ENCODE measurements around the gene ST8SIA4.

Gene ST8SIA4

GRCh38 chr5:100903039-100903887 is at the start of gene ST8SIA4:
Gene ST8SIA4 (minus strand): TSS chr5:100903282. CDS start chr5:100902955, 327 bp downstream.
- DNase-seq (ENCODE audit: low read depth), result no peak

- no peak for DNase-seq (ENCODE audit: low read depth)
Measured at GRCh38 chr5:100950985-100951384, 47.9 kb upstream of the ST8SIA4 start.

GRCh38 chr5:100913298-100913697 is 10.2 kb upstream of the ST8SIA4 start:
- DNase-seq (ENCODE audit: low read depth), result no peak

GRCh38 chr5:100909034-100909433 is 6.0 kb upstream of the ST8SIA4 start:
- no peak for DNase-seq (ENCODE audit: low read depth)

GRCh38 chr5:100905259-100905914 is 2.3 kb upstream of the ST8SIA4 start:
- no peak for DNase-seq (ENCODE audit: low read depth)

- DNase-seq (ENCODE audit: low read depth), result no peak
Measured at GRCh38 chr5:100904259-100904861, 1.3 kb upstream of the ST8SIA4 start.

GRCh38 chr5:100902440-100903038 is 543 bp downstream of the ST8SIA4 start:
- no peak for DNase-seq (ENCODE audit: low read depth)

- no peak for DNase-seq (ENCODE audit: low read depth)
Measured at GRCh38 chr5:100901821-100902341, 1.2 kb downstream of the ST8SIA4 start.

GRCh38 chr5:100900796-100901781 is 2.0 kb downstream of the ST8SIA4 start:
- DNase-seq (ENCODE audit: low read depth), result no peak

- no peak for DNase-seq (ENCODE audit: low read depth)
Measured at GRCh38 chr5:100900142-100900795, 2.8 kb downstream of the ST8SIA4 start.

- DNase-seq (ENCODE audit: low read depth), result no peak
Measured at GRCh38 chr5:100899675-100900074, 3.4 kb downstream of the ST8SIA4 start.

- no peak for DNase-seq (ENCODE audit: low read depth)
Measured at GRCh38 chr5:100898504-100899346, 4.4 kb downstream of the ST8SIA4 start.

GRCh38 chr5:100896054-100896453 is 7.0 kb downstream of the ST8SIA4 start:
- no peak for DNase-seq (ENCODE audit: low read depth)

GRCh38 chr5:100890461-100891008 is 12.5 kb downstream of the ST8SIA4 start:
- DNase-seq (ENCODE audit: low read depth), result no peak

GRCh38 chr5:100889896-100890295 is 13.2 kb downstream of the ST8SIA4 start:
- DNase-seq (ENCODE audit: low read depth), result no peak

- DNase-seq (ENCODE audit: low read depth), result no peak
Measured at GRCh38 chr5:100889165-100889743, 13.8 kb downstream of the ST8SIA4 start.

GRCh38 chr5:100877274-100877673 is 25.8 kb downstream of the ST8SIA4 start:
- no peak for DNase-seq (ENCODE audit: low read depth)

- no peak for DNase-seq (ENCODE audit: low read depth)
Measured at GRCh38 chr5:100872408-100873190, 30.5 kb downstream of the ST8SIA4 start.

Measured in GM04503 (cell line).